Progenitor cell of endocrine pancreas (in vitro differentiated cells): ENCODE data around the gene ARL8A. TPM values are rescaled to one million over a fixed set of nuclear protein-coding genes. Genes with fewer than 3 reads are reported as not detected.
A peak's percentile ranks its signal among the peaks of the same experiment; 100 is the strongest.

Experiments
- DNase-seq: peaks from one replicate; pipeline ENCODE4 v3.0.0; 2021; ENCODE audit warnings: low spot score; ENCODE audit not compliant: unreplicated experiment
- H3K27ac Mint-ChIP-seq: 2 replicates; pipeline ENCODE4 v1.8.0; 2021; ENCODE audit warnings: mild to moderate bottlenecking, moderate library complexity, mixed read lengths
- H3K27me3 Mint-ChIP-seq: 2 replicates; pipeline ENCODE4 v1.8.0; 2021; ENCODE audit warnings: mixed read lengths
- H3K36me3 Mint-ChIP-seq: 2 replicates; pipeline ENCODE4 v1.8.0; 2022; ENCODE audit warnings: mixed read lengths; ENCODE audit not compliant: insufficient read depth
- H3K4me1 Mint-ChIP-seq: 2 replicates; pipeline ENCODE4 v1.8.0; 2021; ENCODE audit warnings: low read depth, mixed read lengths
- H3K4me3 Mint-ChIP-seq: 2 replicates; pipeline ENCODE4 v1.8.0; 2021; ENCODE audit warnings: low read depth, mild to moderate bottlenecking, moderate library complexity, mixed read lengths
- H3K9me3 Mint-ChIP-seq: 2 replicates; pipeline ENCODE4 v1.8.0; 2021; ENCODE audit warnings: low read depth, mixed read lengths
- CTCF ChIP-seq: fragments of 200-600 bp; sonication (generic); IDR thresholded peaks from one replicate; pipeline ENCODE4 v1.5.0; 2021; ENCODE audit warnings: antibody characterized with exemption, mild to moderate bottlenecking; ENCODE audit not compliant: unreplicated experiment
- total RNA-seq: library from RNA; stranded (reverse); gene quantifications from 2 replicates; pipeline ENCODE4 v1.2.1, GENCODE V29; 2021

ARL8A gene
- total RNA-seq, 1 donor from 2014 or later, result 43.7 TPM

- no peak for DNase-seq
- Mint-ChIP-seq H3K4me1 (peaks cover 9% of the 10 kb centered on the region), H3K36me3 (no peaks in the 10 kb centered on the region), H3K27ac (no peak overlapping the region), H3K27me3 (peaks cover 17% of the 10 kb centered on the region), H3K9me3 (no peaks in the 10 kb centered on the region), H3K4me3 (no peak overlapping the region)
- TF ChIP-seq CTCF, result no peak
These were observed 13.4 kb upstream of the ARL8A start for GRCh38 chr1:202157945-202158344.

- H3K27ac Mint-ChIP-seq, result no peak overlapping the region
These were observed 12.1 kb upstream of the ARL8A start for GRCh38 chr1:202156590-202156989.

GRCh38 chr1:202155478-202156021 is 11.0 kb upstream of the ARL8A start:
- Mint-ChIP-seq H3K4me1 (peaks cover 5% of the 10 kb centered on the region), H3K27me3 (peaks cover 17% of the 10 kb centered on the region), H3K27ac (no peak overlapping the region), H3K36me3 (no peaks in the 10 kb centered on the region), H3K4me3 (no peak overlapping the region), H3K9me3 (no peaks in the 10 kb centered on the region)
- no peak for DNase-seq
- TF ChIP-seq CTCF, result no peak

More at GRCh38 chr1:202156590-202156989, 12.1 kb upstream of the ARL8A start:
- no peak for TF ChIP-seq CTCF
- Mint-ChIP-seq H3K27me3 (peaks cover 13% of the 10 kb centered on the region), H3K4me3 (no peak overlapping the region), H3K4me1 (peaks cover 5% of the 10 kb centered on the region), H3K36me3 (no peaks in the 10 kb centered on the region), H3K9me3 (no peaks in the 10 kb centered on the region)
- DNase-seq, result no peak

GRCh38 chr1:202154766-202155477 is 10.4 kb upstream of the ARL8A start:
- Mint-ChIP-seq H3K36me3 (no peaks in the 10 kb centered on the region), H3K9me3 (no peaks in the 10 kb centered on the region), H3K4me1 (peaks cover 5% of the 10 kb centered on the region), H3K4me3 (no peak overlapping the region), H3K27me3 (peaks cover 17% of the 10 kb centered on the region), H3K27ac (peak overlapping the region; percentile 76)
- peak; percentile 64 for TF ChIP-seq CTCF
- peak; percentile 32 for DNase-seq

- H3K9me3 Mint-ChIP-seq, result no peaks in the 10 kb centered on the region
- DNase-seq, result no peak
- H3K27me3 Mint-ChIP-seq, result peaks cover 17% of the 10 kb centered on the region
- H3K4me1 Mint-ChIP-seq, result peaks cover 3% of the 10 kb centered on the region
- TF ChIP-seq CTCF, result no peak
- H3K27ac Mint-ChIP-seq, result peak overlapping the region; percentile 76
- H3K36me3 Mint-ChIP-seq, result no peaks in the 10 kb centered on the region
- H3K4me3 Mint-ChIP-seq, result no peak overlapping the region
These were observed 9.7 kb upstream of the ARL8A start for GRCh38 chr1:202154148-202154765.
